ENCODE results near the gene IER5L.

GRCh38 chr9:129206401-129206800 is 28.3 kb upstream of the IER5L start:
- TF ChIP-seq POLR2A (IDR thresholded peaks at IDR 0.05) (no peak), CTCF (IDR thresholded peaks at IDR 0.05) (no peak)
